ENCODE data around the gene VRK1.
A peak's percentile ranks its signal among the peaks of the same experiment; 100 is the strongest.

Gene VRK1

DNA sequence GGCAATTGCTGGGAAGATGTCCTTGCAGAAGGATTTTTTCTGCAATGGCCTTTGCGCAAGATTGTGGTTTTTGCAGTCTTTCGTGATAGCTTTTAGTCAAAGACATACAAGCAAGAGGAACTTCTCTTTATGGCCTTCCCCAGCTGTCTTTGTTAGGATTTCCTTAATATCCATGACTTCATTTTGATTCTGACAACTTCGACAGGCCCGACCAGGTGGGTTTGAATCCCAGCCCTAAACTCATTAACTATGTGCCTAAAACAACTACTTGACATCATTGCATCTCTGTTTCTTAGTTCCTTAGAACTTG lies 13.3 kb upstream of the VRK1 start:
- H3K27ac ChIP-seq: no peak overlapping the region
- no peak overlapping the region for H3K4me3 ChIP-seq

DNA sequence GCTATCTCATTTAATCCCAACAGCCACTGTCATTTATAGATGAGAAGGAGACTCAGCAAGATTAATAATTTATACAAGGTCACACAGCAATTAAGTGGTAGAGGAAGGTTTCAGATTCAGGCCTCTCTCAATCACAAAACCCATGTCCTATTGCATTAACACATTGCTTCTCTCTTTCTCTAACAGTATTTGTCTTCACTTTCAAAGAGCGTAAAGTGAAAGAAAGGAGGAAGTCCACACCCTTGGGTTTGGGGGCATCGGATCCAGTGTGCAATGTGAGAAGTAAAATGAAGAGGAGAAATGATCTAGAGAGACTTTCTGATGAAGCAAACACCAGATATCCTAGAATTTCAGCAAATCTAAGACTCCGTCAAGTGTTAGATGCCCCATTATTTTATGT lies 7.0 kb upstream of the VRK1 start:
- H3K27ac ChIP-seq: no peak overlapping the region
- H3K4me3 ChIP-seq: no peak overlapping the region

DNA sequence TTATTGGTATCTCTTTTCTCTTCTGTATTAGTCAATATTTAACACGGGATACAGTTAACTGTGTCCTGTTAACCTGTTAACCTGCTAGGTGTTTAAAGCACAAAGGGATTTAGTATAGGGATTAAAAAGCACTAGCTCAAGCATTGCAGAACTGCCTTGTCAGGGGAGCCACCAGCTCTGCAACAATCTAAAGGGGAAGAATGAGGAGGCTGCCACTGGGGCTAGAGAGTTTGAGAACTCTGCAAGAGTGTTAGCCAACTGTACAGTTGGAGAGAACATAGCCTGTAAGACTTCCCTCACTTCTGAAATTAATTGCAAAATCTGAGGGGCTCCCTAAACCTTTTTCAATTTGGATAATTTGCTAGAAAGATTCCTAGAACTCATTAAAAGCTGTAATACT lies 6.5 kb upstream of the VRK1 start:
- Histone ChIP-seq H3K27ac (no peak overlapping the region), H3K4me3 (no peak overlapping the region)

DNA sequence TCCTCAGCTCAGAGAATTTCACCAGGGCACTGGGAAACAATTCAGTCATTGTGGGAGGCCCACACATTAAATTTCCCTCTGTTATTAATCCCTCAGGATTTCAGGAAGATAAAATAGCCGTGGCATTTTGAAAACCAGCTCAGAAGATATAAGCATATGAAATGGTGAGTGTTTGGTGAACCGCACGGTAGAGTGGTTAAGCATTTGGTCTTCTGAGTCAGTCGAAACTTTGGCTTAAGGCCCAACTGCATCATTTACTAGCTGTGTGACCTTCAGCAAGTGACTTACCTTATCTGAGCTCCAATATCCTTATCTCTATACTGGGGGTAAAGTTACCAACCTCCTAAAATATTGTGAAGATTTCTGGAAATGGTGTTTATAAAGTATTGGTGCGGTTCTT lies 5.2 kb upstream of the VRK1 start:
- H3K4me3 ChIP-seq: no peak overlapping the region
- no peak overlapping the region for H3K27ac ChIP-seq

DNA sequence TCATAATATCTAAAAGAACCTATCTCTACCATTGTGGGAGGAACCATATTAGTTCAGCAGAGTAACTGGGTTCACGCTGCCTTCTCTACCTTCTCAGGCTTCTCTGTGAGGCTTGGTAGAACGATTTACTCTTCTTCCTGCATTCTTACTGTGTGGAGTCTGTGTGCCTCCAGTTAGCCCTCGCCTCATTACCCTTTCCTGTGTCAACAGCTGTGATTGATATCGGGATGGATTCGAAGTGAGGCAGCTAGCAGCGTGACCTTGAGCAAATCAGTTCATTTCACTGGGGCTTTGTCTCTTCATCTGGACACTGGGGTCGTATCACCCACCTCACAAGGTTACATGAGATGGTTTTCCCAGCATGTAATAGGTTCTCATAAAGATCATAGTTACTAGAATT lies 4.6 kb upstream of the VRK1 start:
- Histone ChIP-seq H3K4me3 (no peak overlapping the region), H3K27ac (no peak overlapping the region)

DNA sequence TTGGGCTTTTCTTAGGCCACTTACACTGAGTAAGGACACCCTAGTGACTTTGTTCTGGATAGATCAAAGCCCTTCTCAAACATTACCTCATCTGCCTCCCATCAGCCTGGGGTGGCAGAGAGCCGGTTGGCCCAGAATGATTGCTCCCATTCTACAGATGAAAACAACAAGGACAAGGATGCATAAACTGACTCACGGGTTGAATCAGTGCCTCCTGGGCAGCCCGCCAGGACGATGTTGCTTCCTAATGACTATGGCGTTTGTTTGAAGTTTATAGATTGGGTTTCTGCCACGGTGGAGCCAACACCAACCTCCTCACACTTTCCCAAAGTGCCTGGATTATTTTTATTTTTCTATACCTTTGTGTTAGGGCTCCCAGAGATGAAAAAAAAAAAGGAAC lies 3.6 kb upstream of the VRK1 start:
- Histone ChIP-seq H3K4me3 (no peak overlapping the region), H3K27ac (no peak overlapping the region)

DNA sequence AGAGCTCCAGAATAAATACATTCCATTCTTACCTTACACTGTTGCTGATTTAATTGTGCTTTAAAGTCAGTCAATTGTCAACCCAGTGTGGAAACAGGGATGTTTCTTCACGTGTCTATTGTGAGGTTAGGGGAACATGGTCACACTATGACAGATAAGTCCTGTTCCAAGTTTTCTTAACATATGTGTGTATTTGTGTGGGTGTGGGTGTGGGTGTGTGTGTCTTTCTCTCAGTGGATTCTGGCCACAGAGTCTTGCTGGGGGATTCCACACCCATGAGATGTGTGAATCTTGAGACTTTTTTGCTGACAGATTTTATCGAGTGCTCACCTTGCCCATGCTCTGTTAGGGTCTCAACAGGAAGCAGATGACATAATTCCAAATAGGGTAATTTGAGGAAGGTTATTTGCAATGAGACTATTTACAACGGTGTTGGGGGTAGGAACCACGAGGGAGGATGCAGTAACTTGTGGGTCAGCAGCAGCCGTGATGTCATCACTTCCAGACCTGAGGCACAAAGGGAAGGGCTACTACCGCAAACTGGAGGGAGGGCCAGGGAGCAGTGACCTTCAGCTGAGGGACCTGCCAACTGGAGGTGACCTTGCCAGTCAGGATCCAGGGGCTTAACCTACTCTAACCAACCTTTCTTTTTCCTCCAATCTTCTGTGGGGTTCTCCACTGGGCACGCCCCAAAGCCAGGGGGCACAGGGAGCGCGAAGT lies 1.9 kb upstream of the VRK1 start:
- H3K4me3 ChIP-seq: no peak overlapping the region

DNA sequence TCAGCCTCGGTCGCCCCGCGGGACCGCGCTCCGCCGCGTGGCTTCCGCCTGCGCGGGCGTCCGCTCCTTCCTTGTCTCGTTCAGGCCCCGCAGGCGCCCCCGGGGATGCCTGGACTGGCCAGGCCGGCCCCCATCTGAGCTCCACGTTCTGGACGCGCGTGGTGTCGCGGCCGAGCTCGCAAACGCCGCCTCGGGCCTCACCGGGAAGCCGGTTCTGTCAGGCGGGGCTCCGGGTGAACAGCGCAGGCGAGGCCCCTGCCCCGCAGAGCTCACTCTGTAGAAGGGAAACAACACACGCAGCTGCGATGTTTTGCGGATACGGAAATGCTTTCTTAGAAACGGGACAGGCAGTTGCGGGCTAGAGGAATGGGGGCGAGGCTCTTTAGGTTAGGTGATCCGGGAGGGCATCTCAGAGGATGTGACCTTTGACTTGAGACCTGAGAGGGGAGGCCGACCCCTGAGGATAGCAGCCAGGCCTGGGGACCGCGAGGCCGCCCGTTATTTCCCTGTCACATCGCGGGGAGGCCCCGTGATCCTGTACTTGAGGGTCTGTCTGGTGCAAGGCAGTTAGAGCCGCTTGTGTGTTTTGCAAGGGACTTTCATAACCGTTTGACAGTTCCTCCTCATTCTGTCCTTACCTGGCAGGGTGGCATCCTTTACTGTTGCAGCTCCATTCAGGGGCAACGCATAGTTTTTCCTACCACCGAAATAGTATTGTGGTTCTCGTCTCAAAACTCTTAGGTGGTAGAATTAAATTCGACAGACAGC lies 584 bp downstream of the VRK1 start:
- H3K27ac ChIP-seq: peak overlapping the region; percentile 3 to 84 (median 62)
- H3K4me3 ChIP-seq: peak overlapping the region; percentile 56 to 96 (median 84)

More for the DNA sequence above, 1.9 kb upstream of the VRK1 start:
- no peak overlapping the region for H3K27ac ChIP-seq

DNA sequence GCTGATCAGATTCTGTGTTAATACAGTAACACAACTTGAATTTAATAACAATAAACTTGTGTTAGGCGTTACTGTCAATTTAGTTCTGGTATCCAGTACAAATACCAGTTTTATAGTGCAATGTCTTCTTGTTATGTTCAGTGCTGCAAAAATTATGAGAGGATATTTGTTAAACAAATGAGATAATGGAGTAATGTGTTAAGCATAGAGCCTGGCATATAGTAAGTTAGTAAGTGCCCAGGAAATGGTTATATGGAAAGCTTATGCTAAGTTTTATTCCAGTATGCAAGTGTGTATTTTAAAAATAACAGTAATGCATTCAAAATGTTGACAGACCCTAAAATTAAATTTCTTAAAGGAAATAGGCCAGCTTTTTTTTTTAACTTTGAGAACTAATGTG lies 1.8 kb downstream of the VRK1 start:
- Histone ChIP-seq H3K27ac (no peak overlapping the region), H3K4me3 (no peak overlapping the region)

DNA sequence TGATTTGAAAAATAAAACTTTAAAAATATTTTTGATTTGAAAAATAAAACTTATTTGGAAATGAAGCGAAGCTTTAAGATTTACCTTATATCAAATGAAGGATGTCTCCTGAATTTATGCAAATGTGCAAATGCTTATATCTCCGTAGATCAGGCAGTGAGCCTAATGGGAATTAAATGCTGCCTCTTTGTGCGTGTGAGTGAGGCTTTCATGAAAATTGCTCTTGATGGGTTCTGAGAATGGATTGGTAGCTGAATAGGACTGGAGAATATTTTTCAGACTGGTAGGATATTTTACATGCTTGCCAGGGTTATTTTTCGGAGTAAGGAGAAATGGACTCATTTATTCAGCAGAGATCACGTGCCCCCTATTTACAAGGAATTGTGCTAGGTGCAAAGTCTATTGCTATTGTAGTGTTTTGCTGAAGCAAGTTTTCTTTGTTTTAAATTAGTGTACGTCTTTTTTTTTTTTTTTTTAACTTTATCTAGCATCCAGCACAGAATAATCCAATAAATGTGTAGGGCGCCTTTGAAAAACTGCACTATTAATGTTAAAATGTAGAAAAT lies 2.4 kb downstream of the VRK1 start:
- H3K4me3 ChIP-seq: no peak overlapping the region
- no peak overlapping the region for H3K27ac ChIP-seq

DNA sequence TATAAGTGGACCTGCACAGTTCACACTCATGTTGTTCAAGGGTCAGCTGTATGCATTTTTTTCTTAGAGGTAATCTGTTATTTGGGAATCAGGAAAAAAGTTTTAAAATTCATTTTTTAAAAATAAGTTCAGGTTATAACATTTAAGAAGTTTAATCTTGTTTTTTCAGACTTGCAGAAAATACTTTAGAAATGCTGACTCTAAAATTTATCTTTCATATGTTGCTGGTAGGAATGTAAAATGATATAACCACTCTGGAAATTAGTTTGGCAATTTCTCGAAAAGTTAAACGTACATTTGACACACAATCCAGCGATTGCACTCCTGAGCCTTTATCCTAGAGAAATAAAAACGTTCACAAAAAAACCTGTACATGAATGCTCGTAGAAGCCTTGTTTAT lies 4.7 kb downstream of the VRK1 start:
- no peak overlapping the region for H3K27ac ChIP-seq
- no peak overlapping the region for H3K4me3 ChIP-seq

DNA sequence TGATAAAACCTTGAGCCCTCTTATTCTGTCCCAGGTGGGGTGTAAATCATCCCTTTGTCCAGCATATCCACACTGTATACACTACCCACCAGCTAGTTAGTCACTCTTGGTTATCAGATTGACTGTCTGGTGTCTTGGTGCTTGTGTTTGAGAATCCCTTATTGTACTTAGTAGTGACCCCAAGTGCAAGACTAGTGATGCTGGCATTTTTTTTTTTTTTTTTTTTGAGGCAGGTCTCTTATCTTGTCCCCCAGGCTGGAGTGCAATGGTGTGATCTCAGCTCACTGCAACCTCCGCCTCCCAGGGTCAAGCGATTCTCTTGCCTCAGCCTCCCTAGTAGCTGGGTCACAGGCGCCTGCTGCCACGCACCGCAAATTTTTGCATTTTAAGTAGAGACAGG lies 5.8 kb downstream of the VRK1 start:
- Histone ChIP-seq H3K4me3 (no peak overlapping the region), H3K27ac (no peak overlapping the region)

DNA sequence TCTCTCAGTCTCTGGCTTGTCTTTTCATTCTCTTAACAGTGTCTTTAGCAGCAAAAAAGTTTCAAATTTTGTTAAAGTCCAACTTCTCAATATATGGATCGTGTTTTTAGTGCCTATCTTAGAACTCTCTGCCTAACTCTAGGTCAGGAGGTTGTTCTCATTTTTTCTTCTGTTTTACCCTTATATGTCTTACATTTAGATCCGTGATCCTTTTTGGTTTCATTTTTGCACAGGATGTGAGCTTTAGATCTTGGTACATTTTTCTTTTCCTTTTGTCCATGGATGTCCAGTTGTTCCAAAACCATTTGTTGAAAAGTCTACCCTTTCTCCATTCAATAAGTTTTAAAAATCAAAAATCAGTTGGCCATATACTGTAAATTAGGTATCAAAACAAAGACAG lies 6.8 kb downstream of the VRK1 start:
- no peak overlapping the region for H3K27ac ChIP-seq
- no peak overlapping the region for H3K4me3 ChIP-seq

DNA sequence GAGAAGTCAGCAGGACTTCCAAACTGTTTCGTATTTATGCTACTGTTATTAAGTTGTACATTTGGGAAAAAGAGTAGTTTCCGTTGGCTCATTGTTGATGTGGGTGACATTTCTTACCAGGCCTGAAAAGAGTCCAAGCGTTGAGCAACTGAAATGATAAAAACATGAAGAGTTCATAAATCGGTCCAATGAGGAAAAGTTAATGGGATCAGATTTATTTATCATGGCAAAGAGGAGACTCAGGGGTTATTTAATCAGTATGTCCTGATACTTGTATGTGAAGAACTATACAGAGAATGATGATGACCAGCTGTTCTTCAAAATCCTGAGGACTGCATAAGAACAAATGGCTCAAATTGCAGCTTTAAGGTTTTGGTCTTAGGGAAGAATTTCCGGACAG lies 7.7 kb downstream of the VRK1 start:
- no peak overlapping the region for H3K4me3 ChIP-seq
- no peak overlapping the region for H3K27ac ChIP-seq

DNA sequence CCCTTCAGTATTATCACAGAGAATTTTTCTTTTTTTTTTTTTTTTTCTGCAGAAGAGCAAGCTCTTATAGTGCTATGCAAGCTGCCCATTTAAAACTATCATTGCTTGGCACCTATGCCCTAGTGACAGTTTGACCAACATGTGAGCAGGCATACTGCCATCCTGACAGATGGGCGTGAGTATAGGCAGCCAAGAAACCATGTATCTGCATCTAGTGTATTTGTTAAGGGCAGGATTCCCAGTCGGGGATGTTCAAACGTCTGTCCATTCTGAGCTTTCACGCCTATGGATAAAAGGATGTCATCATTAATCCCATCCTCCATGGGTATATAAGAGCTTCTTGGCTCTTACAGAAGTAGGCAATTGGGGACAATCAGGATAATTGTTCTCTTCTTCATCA lies 8.8 kb downstream of the VRK1 start:
- Histone ChIP-seq H3K4me3 (no peak overlapping the region), H3K27ac (no peak overlapping the region)

DNA sequence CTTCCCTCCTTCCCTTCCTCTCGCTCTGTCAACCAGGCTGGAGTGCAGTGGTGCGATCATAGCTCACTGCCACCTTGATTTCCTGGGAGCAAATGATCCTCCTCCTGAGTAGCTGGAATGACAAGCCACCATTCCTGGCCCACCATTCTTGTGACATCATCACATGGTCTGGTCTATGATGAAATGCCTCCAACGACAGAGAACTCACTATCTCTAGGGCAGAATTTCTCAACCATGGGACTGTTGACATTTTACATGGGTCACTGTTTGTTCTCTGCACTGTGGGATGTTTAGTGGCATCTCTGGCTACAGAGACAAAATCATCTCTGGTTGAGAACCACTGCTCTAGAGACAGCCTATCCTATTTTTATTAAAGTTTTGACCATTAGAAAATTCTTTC lies 9.7 kb downstream of the VRK1 start:
- Histone ChIP-seq H3K4me3 (no peak overlapping the region), H3K27ac (no peak overlapping the region)

DNA sequence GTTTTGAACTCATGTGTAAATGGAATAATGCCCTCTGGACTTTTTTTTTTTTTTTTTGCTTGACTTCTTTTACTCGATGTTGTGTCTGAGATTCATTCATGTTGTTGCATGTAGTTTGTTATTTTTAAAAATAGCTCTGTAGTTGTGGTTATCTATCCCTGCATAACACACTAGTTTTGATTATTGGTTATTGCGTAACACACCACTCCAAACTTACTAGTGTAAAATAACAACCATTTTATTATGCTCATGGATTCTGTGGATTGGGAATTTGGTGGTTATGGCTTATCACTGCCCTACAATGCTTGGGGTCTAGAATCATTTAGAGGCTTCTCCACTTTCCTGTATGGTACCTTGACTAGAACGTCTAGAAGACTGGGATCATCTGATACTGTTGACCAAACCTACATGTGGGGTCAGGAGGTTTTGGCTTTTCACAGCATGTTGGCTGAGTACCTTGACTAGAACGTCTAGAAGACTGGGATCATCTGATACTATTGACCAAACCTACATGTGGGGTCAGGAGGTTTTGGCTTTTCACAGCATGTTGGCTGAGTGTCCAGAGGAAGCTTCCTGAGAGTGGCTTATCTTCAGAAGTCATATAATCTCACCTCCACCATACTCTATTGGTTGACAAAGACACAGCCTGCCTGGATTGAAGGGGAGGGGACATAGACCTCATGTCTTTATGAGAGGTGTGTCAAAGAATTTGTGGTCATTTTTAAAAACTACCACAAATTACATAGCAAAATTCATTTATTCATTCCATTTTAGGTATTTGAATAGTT lies 11.6 kb downstream of the VRK1 start:
- Histone ChIP-seq H3K27ac (no peak overlapping the region), H3K4me3 (no peak overlapping the region)

DNA sequence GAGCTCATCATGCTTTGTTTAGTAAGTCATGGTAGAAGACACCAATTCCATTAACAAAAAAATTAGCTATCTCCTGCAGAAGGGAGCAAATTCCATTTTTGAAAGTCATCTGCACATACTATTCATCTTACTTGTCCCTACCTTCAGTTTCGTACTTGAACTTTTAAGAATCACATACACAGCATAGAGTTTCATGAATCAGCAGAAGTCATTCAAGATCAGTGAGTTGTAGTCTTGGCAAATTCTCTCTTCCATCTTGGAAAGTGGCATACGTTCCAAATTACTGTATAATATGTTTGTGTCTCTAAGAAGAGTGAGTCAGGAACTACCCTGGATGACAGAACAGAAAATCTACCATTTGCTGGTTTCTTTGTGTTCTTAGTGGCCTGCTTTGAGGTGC lies 14.1 kb downstream of the VRK1 start:
- Histone ChIP-seq H3K4me3 (no peak overlapping the region), H3K27ac (no peak overlapping the region)

DNA sequence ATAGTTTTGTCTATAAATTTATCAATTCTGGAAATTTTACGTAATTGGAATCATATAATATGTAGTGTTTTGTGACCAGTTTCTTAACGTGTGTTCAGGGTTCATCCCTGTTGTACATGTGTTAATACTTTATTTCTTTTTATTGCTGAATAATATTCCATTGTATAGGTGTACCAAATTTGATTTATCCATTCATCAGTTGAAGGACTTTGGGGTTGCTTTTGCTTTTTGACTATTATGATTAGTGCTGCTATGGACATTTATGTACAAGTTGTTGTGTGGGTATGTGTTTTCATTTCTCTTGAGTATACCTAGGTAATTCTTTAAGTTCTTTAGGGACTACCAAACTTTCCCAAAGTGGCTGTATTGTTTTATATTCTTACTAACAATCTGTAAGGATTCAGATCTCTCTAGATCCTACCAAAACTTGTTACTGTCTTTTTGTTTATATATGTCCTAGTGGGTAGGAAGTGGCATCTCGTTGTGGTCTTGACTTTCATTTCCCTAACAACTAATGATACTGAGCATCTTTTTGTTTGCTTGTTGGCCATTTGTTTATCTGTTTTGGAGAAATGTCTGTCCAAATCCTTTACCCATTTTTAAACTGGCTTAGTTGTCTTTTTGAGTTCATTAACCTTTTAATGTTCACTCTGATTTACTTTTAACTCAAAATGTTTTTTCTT lies 14.9 kb downstream of the VRK1 start:
- Histone ChIP-seq H3K27ac (no peak overlapping the region), H3K4me3 (no peak overlapping the region)

DNA sequence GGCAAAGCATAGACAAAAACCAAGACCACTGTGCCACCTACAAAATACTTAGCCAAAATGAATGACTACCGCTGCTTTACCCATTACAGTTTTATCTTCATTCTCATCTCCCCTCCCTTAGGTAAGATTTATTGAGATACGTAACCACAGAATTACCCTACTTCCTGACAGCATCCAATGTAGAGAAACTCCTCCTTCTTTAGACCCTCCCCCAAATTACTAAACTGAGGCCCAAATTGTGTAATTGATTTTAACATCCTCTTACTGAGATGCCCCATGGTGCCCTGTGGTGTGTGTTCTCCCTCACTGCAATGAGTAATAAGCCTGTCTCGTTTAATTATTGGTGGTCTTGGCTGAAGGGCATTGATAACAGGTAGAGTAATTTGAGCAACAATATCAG lies 19.1 kb downstream of the VRK1 start:
- H3K27ac ChIP-seq: no peak overlapping the region

More for the DNA sequence above, 19.1 kb downstream of the VRK1 start:
- H3K4me3 ChIP-seq: no peak overlapping the region
